ENCODE data around the gene PAFAH1B1. TPM values are rescaled to one million over a fixed set of nuclear protein-coding genes. Genes with fewer than 3 reads are reported as not detected.

The PAFAH1B1 gene
- total RNA-seq, 2 donors from 2014 or later: 168 to 182 TPM

GRCh38 chr17:2718150-2718938 lies 124.9 kb downstream of the PAFAH1B1 start:
- no peak overlapping the region for H3K27ac Mint-ChIP-seq
- H3K27me3 Mint-ChIP-seq: no peaks in the 10 kb centered on the region
- H3K4me1 Mint-ChIP-seq: peaks cover 7% of the 10 kb centered on the region
- ATAC-seq (replicated peaks): no peak
- no peaks in the 10 kb centered on the region for H3K9me3 Mint-ChIP-seq
- no peak overlapping the region for H3K4me3 Mint-ChIP-seq
- H3K36me3 Mint-ChIP-seq (ENCODE audit: low read depth): no peaks in the 10 kb centered on the region

GRCh38 chr17:2719861-2720260 lies 126.4 kb downstream of the PAFAH1B1 start:
- peaks cover 7% of the 10 kb centered on the region for H3K4me1 Mint-ChIP-seq
- no peaks in the 10 kb centered on the region for H3K27me3 Mint-ChIP-seq
- H3K27ac Mint-ChIP-seq: no peak overlapping the region
- ATAC-seq (replicated peaks): no peak
- no peaks in the 10 kb centered on the region for H3K36me3 Mint-ChIP-seq (ENCODE audit: low read depth)
- no peaks in the 10 kb centered on the region for H3K9me3 Mint-ChIP-seq
- H3K4me3 Mint-ChIP-seq: no peak overlapping the region

GRCh38 chr17:2721603-2722002 lies 128.1 kb downstream of the PAFAH1B1 start:
- Mint-ChIP-seq H3K36me3 (ENCODE audit: low read depth) (no peaks in the 10 kb centered on the region), H3K4me3 (no peak overlapping the region), H3K4me1 (peaks cover 11% of the 10 kb centered on the region), H3K27ac (peak overlapping the region; percentile 71), H3K27me3 (peaks cover 6% of the 10 kb centered on the region), H3K9me3 (no peaks in the 10 kb centered on the region)
- peak; percentile 86 for ATAC-seq (replicated peaks)

GRCh38 chr17:2722611-2723010 lies 129.2 kb downstream of the PAFAH1B1 start:
- ATAC-seq (replicated peaks): no peak
- Mint-ChIP-seq H3K27me3 (peaks cover 9% of the 10 kb centered on the region), H3K36me3 (ENCODE audit: low read depth) (no peaks in the 10 kb centered on the region), H3K27ac (no peak overlapping the region), H3K9me3 (no peaks in the 10 kb centered on the region), H3K4me1 (peaks cover 11% of the 10 kb centered on the region), H3K4me3 (no peak overlapping the region)

GRCh38 chr17:2723505-2723996 lies 130.1 kb downstream of the PAFAH1B1 start:
- no peaks in the 10 kb centered on the region for H3K36me3 Mint-ChIP-seq (ENCODE audit: low read depth)
- H3K4me3 Mint-ChIP-seq: peak overlapping the region; percentile 26
- no peaks in the 10 kb centered on the region for H3K9me3 Mint-ChIP-seq
- peaks cover 11% of the 10 kb centered on the region for H3K4me1 Mint-ChIP-seq
- no peak for ATAC-seq (replicated peaks)
- H3K27me3 Mint-ChIP-seq: peaks cover 9% of the 10 kb centered on the region
- H3K27ac Mint-ChIP-seq: no peak overlapping the region

GRCh38 chr17:2723997-2724783 lies 130.7 kb downstream of the PAFAH1B1 start:
- Mint-ChIP-seq H3K4me1 (peaks cover 11% of the 10 kb centered on the region), H3K27ac (no peak overlapping the region), H3K36me3 (ENCODE audit: low read depth) (no peaks in the 10 kb centered on the region), H3K9me3 (no peaks in the 10 kb centered on the region), H3K27me3 (peaks cover 9% of the 10 kb centered on the region), H3K4me3 (peak overlapping the region; percentile 26)
- ATAC-seq (replicated peaks): peak; percentile 13

GRCh38 chr17:2724784-2725164 lies 131.3 kb downstream of the PAFAH1B1 start:
- peak; percentile 75 for ATAC-seq (replicated peaks)
- Mint-ChIP-seq H3K4me3 (peak overlapping the region; percentile 50), H3K36me3 (ENCODE audit: low read depth) (no peaks in the 10 kb centered on the region), H3K27me3 (peaks cover 9% of the 10 kb centered on the region), H3K4me1 (peaks cover 11% of the 10 kb centered on the region), H3K9me3 (no peaks in the 10 kb centered on the region), H3K27ac (no peak overlapping the region)

GRCh38 chr17:2730764-2731353 lies 137.4 kb downstream of the PAFAH1B1 start:
- Mint-ChIP-seq H3K4me3 (no peak overlapping the region), H3K27me3 (peaks cover 7% of the 10 kb centered on the region), H3K4me1 (no peaks in the 10 kb centered on the region), H3K27ac (no peak overlapping the region), H3K9me3 (no peaks in the 10 kb centered on the region), H3K36me3 (ENCODE audit: low read depth) (no peaks in the 10 kb centered on the region)
- ATAC-seq (replicated peaks): no peak

GRCh38 chr17:2731807-2732206 lies 138.4 kb downstream of the PAFAH1B1 start:
- H3K36me3 Mint-ChIP-seq (ENCODE audit: low read depth): no peaks in the 10 kb centered on the region
- H3K4me3 Mint-ChIP-seq: no peak overlapping the region
- ATAC-seq (replicated peaks): no peak
- H3K27ac Mint-ChIP-seq: no peak overlapping the region
- H3K4me1 Mint-ChIP-seq: no peaks in the 10 kb centered on the region
- H3K9me3 Mint-ChIP-seq: no peaks in the 10 kb centered on the region
- H3K27me3 Mint-ChIP-seq: peaks cover 7% of the 10 kb centered on the region

GRCh38 chr17:2734939-2735338 lies 141.5 kb downstream of the PAFAH1B1 start:
- H3K27me3 Mint-ChIP-seq: peaks cover 3% of the 10 kb centered on the region
- no peaks in the 10 kb centered on the region for H3K9me3 Mint-ChIP-seq
- H3K27ac Mint-ChIP-seq: no peak overlapping the region
- H3K4me1 Mint-ChIP-seq: no peaks in the 10 kb centered on the region
- H3K4me3 Mint-ChIP-seq: no peak overlapping the region
- no peaks in the 10 kb centered on the region for H3K36me3 Mint-ChIP-seq (ENCODE audit: low read depth)
- ATAC-seq (replicated peaks): no peak

Other genes with a start within 250 kb of the PAFAH1B1 start
- 10 to 100 TPM; 28.7 to 33.2 TPM for gene MNT, start 192.6 kb upstream of the PAFAH1B1 start, total RNA-seq
- gene METTL16, start 81.8 kb upstream of the PAFAH1B1 start, total RNA-seq: 10 to 100 TPM; 35.8 to 49.9 TPM
- gene CLUH, start 118.1 kb downstream of the PAFAH1B1 start, total RNA-seq: 100 to 1,000 TPM in 1 of 2 donors, 10 to 100 TPM in 1; 49.5 to 122 TPM
- gene CCDC92B, start 156.0 kb downstream of the PAFAH1B1 start, total RNA-seq: under 1 TPM in 1 of 2 donors, not detected in 1; 0.11 TPM
- gene RAP1GAP2, start 202.8 kb downstream of the PAFAH1B1 start, total RNA-seq: 1 to 10 TPM in 1 of 2 donors, under 1 TPM in 1; 0.77 to 1.6 TPM